GM04503 (cell line): ENCODE data around the gene NDOR1.

Experiments
- DNase-seq: peaks from one replicate; pipeline ENCODE4 v3.0.0-alpha.2; 2012; ENCODE audit warnings: low read depth

The NDOR1 gene

DNA sequence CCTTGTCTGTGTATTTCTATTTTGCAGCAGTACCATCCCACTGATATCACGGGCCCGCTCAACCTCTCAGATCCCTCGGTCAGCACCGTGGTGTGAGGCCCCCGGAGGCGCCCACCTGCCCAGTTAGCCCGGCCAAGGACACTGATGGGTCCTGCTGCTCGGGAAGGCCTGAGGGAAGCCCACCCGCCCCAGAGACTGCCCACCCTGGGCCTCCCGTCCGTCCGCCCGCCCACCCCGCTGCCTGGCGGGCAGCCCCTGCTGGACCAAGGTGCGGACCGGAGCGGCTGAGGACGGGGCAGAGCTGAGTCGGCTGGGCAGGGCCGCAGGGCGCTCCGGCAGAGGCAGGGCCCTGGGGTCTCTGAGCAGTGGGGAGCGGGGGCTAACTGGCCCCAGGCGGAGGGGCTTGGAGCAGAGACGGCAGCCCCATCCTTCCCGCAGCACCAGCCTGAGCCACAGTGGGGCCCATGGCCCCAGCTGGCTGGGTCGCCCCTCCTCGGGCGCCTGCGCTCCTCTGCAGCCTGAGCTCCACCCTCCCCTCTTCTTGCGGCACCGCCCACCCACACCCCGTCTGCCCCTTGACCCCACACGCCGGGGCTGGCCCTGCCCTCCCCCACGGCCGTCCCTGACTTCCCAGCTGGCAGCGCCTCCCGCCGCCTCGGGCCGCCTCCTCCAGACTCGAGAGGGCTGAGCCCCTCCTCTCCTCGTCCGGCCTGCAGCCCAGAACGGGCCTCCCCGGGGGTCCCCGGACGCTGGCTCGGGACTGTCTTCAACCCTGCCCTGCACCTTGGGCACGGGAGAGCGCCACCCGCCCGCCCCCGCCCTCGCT lies 37.5 kb upstream of the NDOR1 start:
- DNase-seq = no peak

DNA sequence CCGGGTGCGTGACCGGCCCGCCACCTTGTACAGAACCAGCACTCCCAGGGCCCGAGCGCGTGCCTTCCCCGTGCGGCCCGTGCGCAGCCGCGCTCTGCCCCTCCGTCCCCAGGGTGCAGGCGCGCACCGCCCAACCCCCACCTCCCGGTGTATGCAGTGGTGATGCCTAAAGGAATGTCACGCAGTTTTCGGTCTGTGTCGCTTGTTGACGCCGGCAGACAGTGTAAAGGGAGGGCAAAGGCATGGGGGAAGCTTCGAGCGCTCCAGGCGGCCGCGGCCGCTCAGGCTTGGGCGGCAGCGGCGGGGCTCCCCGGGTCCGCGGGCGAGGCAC lies 37.0 kb upstream of the NDOR1 start:
- no peak for DNase-seq

- DNase-seq = no peak
Measured at GRCh38 chr9:137168904-137169856, 36.3 kb upstream of the NDOR1 start.

DNA sequence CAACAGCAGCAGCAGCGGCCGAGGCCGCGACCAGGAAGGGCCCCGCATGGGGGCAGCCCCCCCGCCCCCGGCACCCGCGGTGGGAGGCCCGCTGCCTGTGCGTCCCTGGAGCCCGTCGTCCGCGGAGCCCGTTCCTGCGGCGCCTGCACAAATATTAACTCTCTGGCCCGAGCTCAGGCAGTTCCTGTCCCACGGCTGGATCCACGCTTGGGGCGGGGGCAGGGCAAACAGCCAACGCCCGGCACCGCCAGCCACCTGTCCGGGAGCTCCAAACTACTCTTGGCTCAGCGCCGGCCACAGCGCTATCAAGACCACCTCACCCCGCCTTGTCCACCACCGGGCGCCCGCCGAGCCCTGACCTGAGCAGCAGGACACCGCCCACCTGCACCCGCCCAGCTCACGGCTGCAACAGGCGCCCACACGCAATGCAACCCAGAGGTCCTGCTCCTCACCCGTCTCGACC lies 35.6 kb upstream of the NDOR1 start, which contains the start of gene LRRC26:
TSS of gene LRRC26 (minus strand) at position 156 of the 463 bp plus-strand sequence. CDS start at position 48, 108 bp downstream.
- DNase-seq = no peak

- no peak for DNase-seq
Measured at GRCh38 chr9:137170486-137171148, 34.9 kb upstream of the NDOR1 start.

- no peak for DNase-seq
Measured at GRCh38 chr9:137171149-137171900, 34.2 kb upstream of the NDOR1 start.

DNA sequence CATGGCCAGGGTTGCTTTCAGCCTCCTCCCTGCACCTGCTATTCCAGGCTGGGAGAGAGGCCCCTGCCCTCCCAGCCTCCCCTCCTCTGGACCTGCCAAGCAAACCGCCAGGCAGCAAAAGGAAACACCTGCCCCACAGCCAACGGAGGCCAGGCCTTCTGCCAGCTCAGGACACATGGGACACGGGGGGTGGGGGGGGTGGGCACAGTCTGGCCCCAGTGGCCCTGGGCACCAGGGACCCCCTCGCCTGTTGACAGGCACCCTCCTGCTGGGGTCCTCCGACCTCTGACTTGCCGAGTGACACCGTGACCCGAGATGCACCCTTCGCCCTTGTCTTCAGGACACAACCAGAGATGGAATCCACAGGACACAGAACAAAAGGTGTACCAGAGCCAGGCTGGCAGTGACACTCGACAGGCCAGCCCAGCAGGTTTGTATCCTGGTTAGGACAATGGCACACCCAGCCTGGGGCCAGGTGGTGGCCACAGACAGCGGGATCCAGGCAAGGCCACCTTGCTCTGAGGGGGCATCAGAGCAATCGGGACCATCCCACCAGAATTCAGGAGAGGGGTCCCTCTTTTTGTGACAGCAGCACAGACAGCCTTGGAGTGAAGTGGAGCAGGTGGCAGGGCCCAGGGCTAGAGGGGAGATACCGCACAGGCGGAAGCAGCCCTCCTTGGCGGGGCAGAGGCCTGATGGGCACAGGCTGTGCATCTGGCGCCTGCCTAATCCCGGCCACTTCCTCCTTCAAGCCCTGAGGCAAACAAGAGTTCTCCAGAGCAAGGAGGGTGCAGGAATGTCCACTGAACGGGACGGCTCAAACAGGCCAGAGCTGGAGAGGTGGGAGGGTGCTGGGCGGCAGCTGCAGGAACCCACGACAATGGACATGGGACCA lies 32.4 kb upstream of the NDOR1 start:
- DNase-seq = no peak

DNA sequence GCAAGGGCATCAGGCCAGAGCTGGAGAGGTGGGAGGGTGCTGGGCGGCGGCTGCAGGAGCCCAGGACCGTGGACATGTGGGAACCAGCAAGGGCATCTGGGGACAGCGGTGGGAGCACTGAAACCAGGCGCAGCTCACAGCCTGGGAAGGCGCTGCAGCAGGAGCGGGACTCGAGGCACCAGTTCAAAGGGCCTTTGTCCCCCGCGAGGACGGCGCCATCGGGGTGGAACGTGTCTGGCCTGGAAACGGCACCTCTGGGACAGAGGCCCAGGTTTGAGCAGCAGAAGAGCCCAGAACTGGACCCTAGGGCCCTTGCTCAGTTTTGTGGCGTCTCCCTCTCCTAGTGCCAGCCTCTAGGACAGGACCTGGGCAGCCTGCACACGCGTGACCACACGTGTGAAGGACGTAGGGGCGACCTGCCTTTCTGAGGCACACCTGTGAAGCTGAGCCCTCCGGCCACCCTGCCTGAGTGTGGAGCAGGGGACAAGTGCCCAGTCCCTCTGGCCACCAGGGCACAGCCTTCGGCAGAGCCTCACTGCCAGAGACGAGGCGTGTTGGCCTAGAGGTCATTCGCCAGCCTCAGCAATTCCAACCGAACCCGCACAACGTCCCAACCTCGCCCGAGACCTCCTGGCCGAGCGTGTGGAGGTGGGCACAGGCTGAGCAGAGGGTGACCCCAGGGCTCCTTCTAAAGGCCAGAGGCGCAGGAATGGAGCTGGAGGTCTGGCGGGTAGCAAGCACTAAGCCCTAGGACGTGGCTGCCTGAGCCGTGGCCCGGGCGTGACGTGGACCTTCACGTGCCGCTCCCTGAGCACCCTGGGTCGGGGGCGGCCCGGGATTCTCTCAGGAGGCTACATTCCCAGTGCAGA lies 31.5 kb upstream of the NDOR1 start:
- no peak for DNase-seq

DNA sequence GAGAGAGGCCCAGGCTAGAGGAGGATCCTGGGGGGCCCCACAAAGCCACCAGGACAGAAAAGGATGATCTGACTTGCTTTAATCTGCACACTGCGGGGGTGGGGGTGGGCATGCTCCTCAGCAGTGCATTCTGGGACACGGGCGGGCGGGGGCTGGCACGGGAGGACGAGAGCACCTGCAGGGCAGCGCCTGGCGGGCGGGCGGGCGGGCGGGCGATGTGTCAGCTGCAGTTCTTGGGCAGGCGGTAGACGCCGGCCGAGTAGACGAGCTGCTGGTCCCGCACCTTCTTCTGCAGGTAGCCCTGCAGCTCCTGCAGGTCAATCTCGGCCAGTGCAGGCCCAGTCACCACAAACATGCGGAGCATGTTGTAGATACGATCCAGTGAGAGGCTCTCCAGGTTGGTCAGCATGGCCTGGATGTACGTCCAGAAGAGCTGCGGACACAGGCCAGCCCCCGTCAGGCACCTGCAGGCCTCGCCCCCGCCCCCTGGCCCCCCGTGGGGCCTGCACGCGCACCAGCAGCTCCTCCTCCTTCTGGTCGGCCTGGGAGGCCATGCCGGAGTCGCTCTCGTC lies 30.7 kb upstream of the NDOR1 start:
- DNase-seq = no peak

GRCh38 chr9:137175345-137175961 lies 30.0 kb upstream of the NDOR1 start:
- DNase-seq = no peak

- no peak for DNase-seq
Measured at GRCh38 chr9:137176302-137177182, 29.0 kb upstream of the NDOR1 start.

DNA sequence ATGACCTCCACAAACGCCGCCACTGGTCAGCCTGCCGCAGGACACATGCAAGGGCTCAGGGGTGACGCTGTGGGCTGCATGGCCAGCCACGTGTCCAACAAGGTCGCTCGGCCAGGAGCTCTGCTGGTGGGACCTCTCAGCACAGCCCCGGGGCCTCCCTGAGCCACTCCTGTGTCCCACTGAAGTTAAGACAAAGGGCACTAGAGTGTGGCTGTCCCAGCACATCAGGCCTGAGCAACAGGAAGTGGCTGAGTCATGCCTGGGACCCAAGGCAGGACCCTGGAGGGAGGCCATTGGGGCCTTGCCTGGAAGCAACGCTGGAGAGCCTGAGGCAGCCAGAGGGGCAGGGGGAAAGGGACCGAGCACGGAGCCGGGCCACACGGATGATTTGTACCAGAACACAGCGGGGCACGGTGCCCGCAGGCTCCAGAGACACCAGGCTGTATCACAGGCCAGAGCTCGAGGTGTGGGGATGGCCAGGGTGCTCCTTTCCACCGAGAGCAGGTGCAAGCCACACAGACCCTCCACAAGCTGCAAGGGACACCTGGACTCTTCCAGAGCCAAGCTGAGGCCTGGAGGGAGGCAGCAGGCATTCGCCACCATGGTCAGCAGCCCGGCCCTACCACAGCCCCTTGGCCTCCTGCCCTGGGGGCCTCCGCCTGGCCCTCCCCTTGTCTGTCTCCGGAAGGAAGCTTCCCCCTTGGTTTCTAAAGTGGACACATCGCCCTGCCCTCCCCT lies 27.1 kb upstream of the NDOR1 start:
- DNase-seq = no peak

DNA sequence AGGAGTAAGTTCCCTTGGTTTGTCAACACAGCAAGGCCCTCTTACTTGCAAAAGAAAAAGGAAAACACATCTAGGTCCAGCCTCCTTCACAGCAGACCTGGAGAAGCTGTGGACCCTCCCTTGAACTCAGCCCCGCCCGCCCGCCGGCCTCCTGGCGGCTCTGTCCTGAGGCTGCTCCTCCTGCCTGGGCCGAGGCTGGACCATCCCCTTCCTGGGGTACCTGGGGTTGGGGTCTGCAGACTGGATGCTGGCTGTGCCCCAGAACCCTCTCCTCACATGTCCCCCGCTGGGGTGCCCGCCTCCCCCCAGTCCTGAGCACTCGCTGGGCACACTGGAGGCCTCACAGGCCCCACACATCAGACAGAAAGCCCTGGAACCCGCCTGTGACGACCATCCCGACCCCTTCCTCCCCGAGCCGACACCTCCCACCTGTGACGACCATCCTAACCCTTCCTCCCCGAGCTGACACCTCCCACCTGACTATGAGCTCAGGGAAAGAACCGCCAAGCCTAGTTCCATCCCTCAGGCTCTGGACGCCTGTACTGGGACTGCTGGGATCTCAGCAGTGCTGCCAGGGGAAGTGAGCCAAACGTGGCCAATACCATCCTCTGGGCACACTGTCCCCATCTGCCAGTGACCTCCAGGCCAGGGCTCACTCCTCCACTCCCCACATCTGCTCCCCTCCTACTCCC lies 26.4 kb upstream of the NDOR1 start:
- DNase-seq = no peak

DNA sequence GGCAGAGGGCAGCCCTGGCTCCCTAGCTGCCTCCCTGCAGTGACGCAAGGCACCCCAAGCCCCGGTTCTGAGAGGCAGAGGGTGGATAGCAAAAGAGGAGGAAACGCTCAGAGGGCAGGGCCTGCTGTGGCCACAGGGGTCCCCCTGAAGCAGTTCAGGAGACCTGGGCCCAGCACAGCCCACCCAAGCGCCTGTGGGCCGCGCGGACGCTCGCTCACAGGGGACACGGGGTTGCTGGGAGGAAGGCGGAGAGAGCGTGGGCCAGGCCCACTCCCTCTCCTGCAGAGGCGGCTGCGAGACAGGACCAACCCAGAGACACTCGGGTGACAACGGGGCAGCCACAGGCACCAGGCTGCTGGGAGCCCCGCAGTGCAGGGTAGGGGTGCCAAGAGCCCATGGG lies 25.7 kb upstream of the NDOR1 start:
- no peak for DNase-seq

- no peak for DNase-seq
Measured at GRCh38 chr9:137180491-137180890, 25.0 kb upstream of the NDOR1 start.

- DNase-seq = no peak
Measured at GRCh38 chr9:137181680-137182079, 23.8 kb upstream of the NDOR1 start.
